KMS-11 (cell line): ENCODE measurements around the gene OR52N5.

Experiments
- H2AFZ ChIP-seq: fragments of 200-600 bp; sonication (generic); 2 replicates; pipeline ENCODE4 v1.6.1; 2016; ENCODE audit warnings: antibody characterized with exemption, mixed run types, low read depth
- H3K27ac ChIP-seq: fragments of 200-600 bp; sonication (generic); 2 replicates; pipeline ENCODE4 v1.6.1; 2016; ENCODE audit warnings: mild to moderate bottlenecking, mixed run types
- H3K27me3 ChIP-seq: fragments of 200-600 bp; sonication (generic); 2 replicates; pipeline ENCODE4 v1.6.1; 2017; ENCODE audit warnings: mild to moderate bottlenecking, low read depth, mixed run types, moderate library complexity; ENCODE audit not compliant: insufficient read depth
- H3K36me3 ChIP-seq: fragments of 200-600 bp; sonication (generic); 2 replicates; pipeline ENCODE4 v1.6.1; 2017; ENCODE audit warnings: mild to moderate bottlenecking, mixed run types; ENCODE audit not compliant: insufficient read depth
- H3K4me1 ChIP-seq: fragments of 200-600 bp; sonication (generic); 2 replicates; pipeline ENCODE4 v1.6.1; 2016; ENCODE audit warnings: mild to moderate bottlenecking, low read depth, mixed run types; ENCODE audit not compliant: poor library complexity, severe bottlenecking
- H3K4me2 ChIP-seq: fragments of 200-600 bp; sonication (generic); 2 replicates; pipeline ENCODE4 v1.7.0; 2016; ENCODE audit warnings: mild to moderate bottlenecking, mixed run types
- H3K4me3 ChIP-seq: fragments of 200-600 bp; sonication (generic); IDR thresholded peaks from 2 replicates; pipeline ENCODE4 v1.6.1; 2017; ENCODE audit warnings: low read depth, low read length, mixed read lengths; ENCODE audit not compliant: insufficient read depth
- H3K79me2 ChIP-seq: fragments of 200-600 bp; sonication (generic); 2 replicates; pipeline ENCODE4 v1.6.1; 2016; ENCODE audit warnings: low read depth, mixed run types; ENCODE audit not compliant: insufficient read depth
- H3K9ac ChIP-seq: fragments of 200-600 bp; sonication (generic); 2 replicates; pipeline ENCODE4 v1.6.1; 2016; ENCODE audit warnings: mild to moderate bottlenecking, mixed run types
- H4K20me1 ChIP-seq: fragments of 200-600 bp; sonication (generic); 2 replicates; pipeline ENCODE4 v1.6.1; 2016; ENCODE audit warnings: mild to moderate bottlenecking, mixed run types; ENCODE audit not compliant: insufficient read depth
- TF ChIP-seq, protein P1 (sequence below): fragments of 200-600 bp; sonication (generic); conservative IDR thresholded peaks from 2 replicates; pipeline ENCODE4 v1.6.1; 2017; ENCODE audit warnings: low read depth, mild to moderate bottlenecking, antibody characterized with exemption, low read length, moderate library complexity, mixed read lengths

OR52N5 gene

GRCh38 chr11:5726351-5726750 lies 56.8 kb downstream of the OR52N5 start:
- no peak overlapping the region for H3K4me2 ChIP-seq
- H4K20me1 ChIP-seq = no peaks in the 10 kb centered on the region
- no peak overlapping the region for H2AFZ ChIP-seq
- no peaks in the 10 kb centered on the region for H3K36me3 ChIP-seq
- no peaks in the 10 kb centered on the region for H3K4me1 ChIP-seq
- H3K27ac ChIP-seq = no peak overlapping the region
- no peak overlapping the region for H3K4me3 ChIP-seq
- H3K9ac ChIP-seq = no peak overlapping the region
- TF ChIP-seq, protein P1, sequence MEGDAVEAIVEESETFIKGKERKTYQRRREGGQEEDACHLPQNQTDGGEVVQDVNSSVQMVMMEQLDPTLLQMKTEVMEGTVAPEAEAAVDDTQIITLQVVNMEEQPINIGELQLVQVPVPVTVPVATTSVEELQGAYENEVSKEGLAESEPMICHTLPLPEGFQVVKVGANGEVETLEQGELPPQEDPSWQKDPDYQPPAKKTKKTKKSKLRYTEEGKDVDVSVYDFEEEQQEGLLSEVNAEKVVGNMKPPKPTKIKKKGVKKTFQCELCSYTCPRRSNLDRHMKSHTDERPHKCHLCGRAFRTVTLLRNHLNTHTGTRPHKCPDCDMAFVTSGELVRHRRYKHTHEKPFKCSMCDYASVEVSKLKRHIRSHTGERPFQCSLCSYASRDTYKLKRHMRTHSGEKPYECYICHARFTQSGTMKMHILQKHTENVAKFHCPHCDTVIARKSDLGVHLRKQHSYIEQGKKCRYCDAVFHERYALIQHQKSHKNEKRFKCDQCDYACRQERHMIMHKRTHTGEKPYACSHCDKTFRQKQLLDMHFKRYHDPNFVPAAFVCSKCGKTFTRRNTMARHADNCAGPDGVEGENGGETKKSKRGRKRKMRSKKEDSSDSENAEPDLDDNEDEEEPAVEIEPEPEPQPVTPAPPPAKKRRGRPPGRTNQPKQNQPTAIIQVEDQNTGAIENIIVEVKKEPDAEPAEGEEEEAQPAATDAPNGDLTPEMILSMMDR = no peak
- no peaks in the 10 kb centered on the region for H3K27me3 ChIP-seq
- H3K79me2 ChIP-seq = no peaks in the 10 kb centered on the region
